ENCODE measurements around the gene EP400.

DNA sequence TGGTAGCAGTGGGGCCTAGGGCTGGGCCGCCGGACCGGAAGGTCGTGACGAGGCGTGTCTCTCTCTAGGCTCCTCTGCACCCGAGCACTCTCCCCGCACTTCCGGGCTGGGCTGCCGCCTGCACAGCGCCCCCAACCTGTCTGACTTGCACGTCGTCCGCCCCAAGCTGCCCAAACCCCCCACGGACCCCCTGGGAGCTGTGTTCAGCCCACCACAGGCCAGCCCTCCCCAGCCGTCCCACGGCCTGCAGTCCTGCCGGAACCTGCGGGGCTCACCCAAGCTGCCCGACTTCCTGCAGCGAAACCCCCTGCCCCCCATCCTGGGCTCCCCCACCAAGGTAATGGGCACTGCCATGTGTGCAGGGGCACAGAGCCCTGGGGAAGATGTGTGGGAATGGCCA is 33.9 kb upstream of the EP400 start:
- TF ChIP-seq, protein P1, sequence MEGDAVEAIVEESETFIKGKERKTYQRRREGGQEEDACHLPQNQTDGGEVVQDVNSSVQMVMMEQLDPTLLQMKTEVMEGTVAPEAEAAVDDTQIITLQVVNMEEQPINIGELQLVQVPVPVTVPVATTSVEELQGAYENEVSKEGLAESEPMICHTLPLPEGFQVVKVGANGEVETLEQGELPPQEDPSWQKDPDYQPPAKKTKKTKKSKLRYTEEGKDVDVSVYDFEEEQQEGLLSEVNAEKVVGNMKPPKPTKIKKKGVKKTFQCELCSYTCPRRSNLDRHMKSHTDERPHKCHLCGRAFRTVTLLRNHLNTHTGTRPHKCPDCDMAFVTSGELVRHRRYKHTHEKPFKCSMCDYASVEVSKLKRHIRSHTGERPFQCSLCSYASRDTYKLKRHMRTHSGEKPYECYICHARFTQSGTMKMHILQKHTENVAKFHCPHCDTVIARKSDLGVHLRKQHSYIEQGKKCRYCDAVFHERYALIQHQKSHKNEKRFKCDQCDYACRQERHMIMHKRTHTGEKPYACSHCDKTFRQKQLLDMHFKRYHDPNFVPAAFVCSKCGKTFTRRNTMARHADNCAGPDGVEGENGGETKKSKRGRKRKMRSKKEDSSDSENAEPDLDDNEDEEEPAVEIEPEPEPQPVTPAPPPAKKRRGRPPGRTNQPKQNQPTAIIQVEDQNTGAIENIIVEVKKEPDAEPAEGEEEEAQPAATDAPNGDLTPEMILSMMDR (IDR thresholded peaks at IDR 0.05), result no peak
- no peak for TF ChIP-seq EP300 (IDR thresholded peaks at IDR 0.05)
- no peak for TF ChIP-seq POLR2A (IDR thresholded peaks at IDR 0.05)
